ENCODE measurements around the gene SNX8.
"Not testable (repeated sequence)": the region's sequence is repeated elsewhere in the genome, so short reads cannot be mapped to it uniquely, and the experiment has no call there.

Gene SNX8

GRCh38 chr7:2314209-2314955, at the start of gene SNX8:
Gene SNX8, minus strand, starts transcription at chr7:2314441. Its CDS starts 20 bp downstream, at chr7:2314421.
- peak; percentile 72 for DNase-seq (ENCODE audit: low spot score)

GRCh38 chr7:2362385-2363088, 48.3 kb upstream of the SNX8 start:
- no peak for DNase-seq (ENCODE audit: low spot score)

- DNase-seq (ENCODE audit: low spot score) = no peak
Measured at GRCh38 chr7:2360796-2361195, 46.6 kb upstream of the SNX8 start.

GRCh38 chr7:2359610-2360009, 45.4 kb upstream of the SNX8 start:
- no peak for DNase-seq (ENCODE audit: low spot score)

- DNase-seq (ENCODE audit: low spot score) = no peak
Measured at GRCh38 chr7:2358968-2359527, 44.8 kb upstream of the SNX8 start.

GRCh38 chr7:2357571-2357970, 43.3 kb upstream of the SNX8 start:
- DNase-seq (ENCODE audit: low spot score) = no peak

- DNase-seq (ENCODE audit: low spot score) = no peak
Measured at GRCh38 chr7:2357165-2357564, 42.9 kb upstream of the SNX8 start.

- DNase-seq (ENCODE audit: low spot score) = peak; percentile 7
Measured at GRCh38 chr7:2355705-2356008, 41.4 kb upstream of the SNX8 start.

GRCh38 chr7:2354939-2355704, 40.9 kb upstream of the SNX8 start:
- DNase-seq (ENCODE audit: low spot score) = peak; percentile 1

GRCh38 chr7:2354186-2354938, 40.1 kb upstream of the SNX8 start, which contains the start of gene EIF3B:
Gene EIF3B, plus strand, starts transcription at chr7:2354827. Its CDS starts 95 bp downstream, at chr7:2354922.
- DNase-seq (ENCODE audit: low spot score) = peak; percentile 91

- DNase-seq (ENCODE audit: low spot score) = peak; percentile 84
Measured at GRCh38 chr7:2353936-2354185, 39.6 kb upstream of the SNX8 start.

- DNase-seq (ENCODE audit: low spot score) = no peak
Measured at GRCh38 chr7:2353113-2353935, 39.1 kb upstream of the SNX8 start.

GRCh38 chr7:2350861-2351260, 36.6 kb upstream of the SNX8 start:
- no peak for DNase-seq (ENCODE audit: low spot score)

- DNase-seq (ENCODE audit: low spot score) = no peak
Measured at GRCh38 chr7:2350055-2350454, 35.8 kb upstream of the SNX8 start.

GRCh38 chr7:2347351-2348063, 33.3 kb upstream of the SNX8 start:
- not testable (repeated sequence) for DNase-seq (ENCODE audit: low spot score)

GRCh38 chr7:2336626-2337299, 22.5 kb upstream of the SNX8 start:
- no peak for DNase-seq (ENCODE audit: low spot score)

- DNase-seq (ENCODE audit: low spot score) = not testable (repeated sequence)
Measured at GRCh38 chr7:2332606-2333231, 18.5 kb upstream of the SNX8 start.

GRCh38 chr7:2331707-2332106, 17.5 kb upstream of the SNX8 start:
- DNase-seq (ENCODE audit: low spot score) = no peak

- no peak for DNase-seq (ENCODE audit: low spot score)
Measured at GRCh38 chr7:2330493-2330892, 16.3 kb upstream of the SNX8 start.

- no peak for DNase-seq (ENCODE audit: low spot score)
Measured at GRCh38 chr7:2326951-2327350, 12.7 kb upstream of the SNX8 start.
